Germinal center (tissue), 1 donor: ENCODE data around the gene MYH10.

ENCODE experiments used
- DNase-seq: peaks from one replicate; pipeline ENCODE4 v3.0.0; 2012; ENCODE audit warnings: mixed read lengths, low spot score

MYH10 gene

GRCh38 chr17:8474826-8475225, 155.7 kb downstream of the MYH10 start:
- no peak for DNase-seq

DNA sequence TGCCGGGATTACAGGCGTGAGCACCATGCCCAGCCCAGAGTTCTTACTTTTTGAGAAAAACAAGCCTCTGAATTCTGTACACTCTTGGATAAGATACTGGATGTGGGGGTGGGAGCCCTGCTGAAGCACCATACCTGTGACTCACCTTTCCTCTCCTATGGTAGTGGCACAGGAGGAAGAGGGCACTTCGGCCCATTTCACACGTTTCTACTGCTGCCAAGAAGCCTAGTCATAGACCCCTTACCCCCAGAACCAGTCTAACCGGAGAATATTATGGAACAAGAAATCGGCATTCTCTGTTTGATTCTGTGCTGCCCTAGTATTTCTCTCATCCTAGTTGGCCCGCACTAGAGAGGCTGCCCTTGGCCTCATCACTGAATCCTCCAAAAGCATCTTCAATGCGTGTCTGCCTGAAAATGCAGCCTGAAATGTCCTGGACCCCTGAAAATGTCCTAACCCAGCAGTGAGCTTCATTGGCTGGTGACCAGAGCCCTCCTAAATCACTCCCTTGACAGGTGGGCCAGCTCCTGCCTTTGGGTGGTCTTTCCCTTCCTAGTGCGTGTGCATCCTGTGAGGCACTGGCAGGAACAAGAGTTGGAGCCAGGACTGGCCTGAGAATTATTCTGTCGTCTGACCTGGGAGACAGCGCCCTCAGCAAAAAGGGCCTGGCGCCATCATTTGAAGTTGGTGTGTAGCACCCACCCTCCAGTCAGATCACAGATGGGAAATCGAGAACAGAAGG, 156.9 kb downstream of the MYH10 start:
- DNase-seq = no peak

DNA sequence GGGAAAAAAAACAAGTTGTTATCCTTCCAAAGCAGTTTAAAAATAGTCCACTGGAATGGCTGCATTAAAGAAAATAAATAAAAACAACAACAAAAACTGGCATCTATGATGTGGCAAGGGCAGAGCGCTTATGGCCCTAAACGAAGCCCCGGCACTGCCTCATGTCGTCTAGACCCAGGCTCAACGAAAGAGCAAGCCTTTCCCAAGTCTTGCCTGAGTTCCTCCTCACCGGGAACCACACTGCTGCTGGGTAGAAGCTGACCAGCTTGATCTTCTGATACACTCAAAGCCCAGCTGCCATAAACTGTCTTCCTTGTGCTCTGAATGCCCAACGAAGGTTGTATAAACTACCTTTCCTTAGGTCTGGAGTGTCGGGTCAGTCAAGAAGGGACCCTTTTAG, 157.9 kb downstream of the MYH10 start:
- DNase-seq = no peak

DNA sequence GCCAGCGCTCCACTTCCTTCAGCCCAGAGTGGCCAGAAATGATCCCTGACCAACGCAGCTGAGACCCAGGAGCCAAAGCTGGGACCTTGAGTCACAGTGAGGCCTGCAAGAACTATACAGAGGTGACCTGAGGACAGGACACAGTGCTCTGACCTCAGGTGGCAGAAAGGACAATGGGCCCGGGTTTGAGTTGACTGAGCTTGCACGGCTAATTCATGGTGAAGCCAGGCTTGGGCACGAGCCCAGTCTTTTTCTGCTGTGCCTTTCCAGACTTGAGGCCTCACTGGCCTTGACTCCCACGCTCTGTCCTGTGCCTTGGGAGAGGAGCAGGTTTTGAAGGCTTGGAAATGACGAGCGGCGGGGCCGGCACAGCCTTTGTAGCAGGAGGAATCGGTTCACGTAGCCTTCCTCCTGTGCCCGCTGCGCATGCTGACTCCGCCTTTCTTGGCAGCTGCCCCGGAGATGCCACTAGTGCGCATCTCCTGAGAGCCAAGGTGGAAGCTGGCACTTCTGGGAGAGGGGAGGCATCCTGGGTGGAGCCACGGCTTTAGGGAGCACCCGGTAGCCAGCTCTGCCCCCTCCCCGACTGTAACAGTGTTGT, 160.0 kb downstream of the MYH10 start:
- no peak for DNase-seq

DNA sequence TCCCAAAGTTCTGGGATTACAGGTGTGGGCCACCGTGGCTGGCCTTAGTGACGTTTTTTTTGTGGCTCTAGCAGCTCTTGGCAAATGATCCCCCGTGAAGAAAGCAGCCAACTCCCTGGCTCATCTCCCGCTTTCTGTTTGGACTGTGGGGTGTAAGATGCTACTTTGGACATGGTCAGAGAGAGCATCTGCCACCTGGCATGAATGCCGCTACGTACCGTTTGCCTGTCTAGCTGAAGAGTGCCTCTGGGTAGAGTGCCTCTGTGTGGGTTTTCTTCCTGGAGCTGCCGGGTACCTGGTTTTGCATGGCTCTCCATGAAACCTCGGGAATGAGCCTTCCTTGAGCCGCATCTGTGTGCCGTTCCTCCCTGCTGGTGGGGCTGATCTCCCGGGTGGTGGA, 160.6 kb downstream of the MYH10 start:
- no peak for DNase-seq

DNA sequence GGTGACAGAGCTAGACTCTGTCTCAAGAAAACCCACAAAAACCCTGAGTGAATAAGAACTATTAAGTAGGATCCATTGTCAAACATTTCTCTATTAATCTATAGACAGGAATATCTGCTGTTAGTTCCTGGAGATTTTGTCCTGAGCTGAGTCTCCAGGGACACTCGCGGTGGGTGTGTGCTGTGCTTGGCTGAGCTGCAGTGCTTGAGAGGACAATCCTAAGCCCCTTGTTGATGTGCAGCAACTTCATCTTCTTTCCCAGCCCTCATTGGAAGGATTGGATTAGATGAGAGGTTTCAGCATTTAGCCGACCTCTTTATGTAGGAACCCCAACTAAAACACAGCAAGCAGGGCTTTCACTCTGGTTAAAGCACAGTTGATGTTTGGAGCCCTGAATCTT, 161.5 kb downstream of the MYH10 start:
- no peak for DNase-seq

DNA sequence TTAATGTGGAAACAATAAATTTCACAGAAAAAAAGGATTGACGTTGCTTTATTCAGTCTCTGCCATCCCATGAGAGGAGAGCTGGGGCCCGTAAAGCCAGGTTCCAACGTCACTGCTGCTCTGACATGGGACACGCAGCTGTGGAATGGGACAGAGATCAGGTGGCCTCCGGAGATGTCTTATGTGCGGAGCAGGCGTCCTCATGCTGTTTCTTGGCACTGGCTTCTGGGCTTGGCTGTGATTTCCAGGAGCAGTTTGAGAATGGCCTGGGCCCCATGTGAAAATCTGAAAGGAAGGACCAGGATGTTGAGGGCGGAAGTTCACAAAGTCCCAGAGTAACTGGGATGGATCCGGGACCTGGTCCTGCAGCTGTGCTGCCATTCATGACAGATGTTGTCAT, 162.4 kb downstream of the MYH10 start:
- DNase-seq = no peak

DNA sequence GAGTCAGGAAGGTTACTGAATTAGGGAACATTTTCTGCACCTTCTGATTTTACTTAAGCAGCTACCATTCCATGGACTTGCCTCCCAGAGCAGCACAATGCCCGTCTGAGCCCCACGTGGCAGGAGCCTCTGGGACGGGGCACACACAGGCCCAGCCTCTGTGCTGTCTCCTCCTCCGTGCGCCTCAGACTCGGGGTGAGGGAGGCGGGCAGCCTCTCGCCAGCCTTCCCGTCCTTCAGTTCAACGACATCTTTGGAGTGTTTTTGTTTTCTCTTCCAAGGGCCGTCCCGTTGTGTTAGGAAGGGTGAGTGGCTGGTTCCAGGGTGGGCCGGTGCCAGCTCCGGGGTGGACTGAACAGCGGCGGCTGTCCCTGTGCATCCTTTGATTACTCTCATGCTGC, 163.0 kb downstream of the MYH10 start:
- DNase-seq = no peak

- no peak for DNase-seq
Observed at GRCh38 chr17:8466873-8467272, 163.7 kb downstream of the MYH10 start.

DNA sequence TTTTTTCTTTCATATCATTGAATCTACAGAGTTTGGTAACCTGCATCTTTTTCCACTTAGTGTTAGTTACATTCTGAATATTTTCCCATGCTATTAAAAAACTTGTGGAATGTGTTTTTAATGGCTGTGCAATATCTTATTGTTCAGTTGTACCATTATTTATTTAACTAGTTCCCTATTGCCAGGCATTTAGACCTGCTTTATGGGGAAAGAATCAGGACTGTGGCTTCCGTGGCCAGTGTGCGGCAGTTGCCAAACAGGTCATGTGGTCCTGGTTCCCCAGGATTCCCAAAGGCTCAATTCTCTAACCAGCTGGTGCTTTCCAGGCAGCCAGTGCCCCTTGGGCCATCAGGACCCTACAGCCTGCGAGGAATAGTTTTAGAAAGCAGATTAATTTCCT, 164.1 kb downstream of the MYH10 start:
- no peak for DNase-seq

DNA sequence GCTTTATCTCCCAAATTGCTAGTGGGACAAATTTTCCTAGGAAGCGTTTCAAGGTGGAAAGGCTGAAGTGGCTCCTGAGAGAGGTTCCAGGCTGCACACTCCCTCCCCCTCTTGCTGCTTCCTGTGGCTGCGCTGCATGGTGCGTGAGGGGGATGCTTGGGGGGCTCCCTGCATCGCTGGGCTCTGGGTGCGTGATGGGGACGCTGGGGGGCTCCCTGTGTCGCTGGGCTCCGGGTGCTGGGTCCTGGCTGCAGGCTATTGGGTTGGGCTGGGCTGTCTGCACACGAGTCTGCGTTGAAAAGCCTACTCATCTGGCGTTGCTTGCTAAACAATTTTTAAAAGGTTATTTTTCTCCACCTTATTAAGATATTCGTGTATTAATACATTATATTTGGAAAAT, 164.8 kb downstream of the MYH10 start:
- no peak for DNase-seq

- no peak for DNase-seq
Observed at GRCh38 chr17:8465356-8465755, 165.2 kb downstream of the MYH10 start.

DNA sequence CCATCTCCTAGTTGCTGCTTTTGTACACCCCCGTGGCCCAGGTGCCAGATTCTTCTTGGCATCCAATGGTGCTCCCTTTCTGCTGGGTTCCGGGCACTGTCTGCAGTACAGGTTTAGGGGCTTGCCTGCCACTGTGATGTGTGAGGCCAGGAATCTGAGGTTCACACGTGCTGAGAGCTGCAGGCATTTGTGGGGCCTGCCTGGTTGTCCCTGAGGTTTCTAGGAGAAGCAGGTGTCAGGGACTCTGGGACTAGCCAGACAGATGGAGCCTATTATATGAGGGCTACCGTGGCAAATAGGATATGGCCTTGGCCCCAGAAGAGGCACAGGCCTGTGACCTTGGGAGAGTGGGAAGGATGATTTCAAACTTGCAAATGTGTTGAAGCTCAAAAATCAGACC, 165.6 kb downstream of the MYH10 start:
- no peak for DNase-seq

DNA sequence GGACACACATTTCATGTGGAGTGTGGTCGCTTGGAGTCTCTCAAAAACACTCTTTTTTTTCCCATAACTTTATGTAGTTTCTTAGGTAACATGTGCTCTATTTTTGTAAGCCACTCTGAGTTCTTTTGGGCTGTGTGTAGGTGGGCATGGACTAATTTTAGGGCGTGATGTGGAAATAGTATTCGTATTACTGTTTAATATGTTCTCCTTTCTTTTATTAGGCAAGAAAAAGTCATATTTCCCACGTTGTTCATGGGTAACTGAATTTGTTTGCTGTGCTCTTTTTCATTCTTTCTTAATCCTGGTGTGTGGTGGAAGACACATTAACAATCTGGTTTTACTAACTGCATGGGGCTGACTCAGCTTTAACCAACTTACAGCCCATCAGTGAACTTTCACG, 167.4 kb downstream of the MYH10 start:
- DNase-seq = no peak

GRCh38 chr17:8462564-8462963, 168.0 kb downstream of the MYH10 start:
- DNase-seq = no peak

DNA sequence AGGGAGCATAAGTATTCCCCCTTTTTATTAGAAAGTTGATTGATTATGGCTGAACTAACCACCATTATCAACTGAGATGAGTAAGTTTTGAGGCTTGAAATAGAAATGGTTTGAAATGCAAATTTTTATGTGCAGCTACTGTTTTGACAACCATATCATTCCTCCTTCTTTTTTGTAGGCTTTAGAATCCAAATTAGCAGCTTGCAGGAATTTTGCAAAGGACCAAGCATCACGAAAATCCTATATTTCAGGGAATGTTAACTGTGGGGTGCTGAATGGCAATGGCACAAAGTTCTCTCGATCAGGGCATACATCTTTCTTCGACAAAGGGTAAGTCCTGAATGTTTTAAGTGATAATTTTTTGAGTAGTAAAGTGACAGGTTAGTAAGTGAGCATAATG, 170.7 kb downstream of the MYH10 start:
- no peak for DNase-seq

GRCh38 chr17:8459107-8459506, 171.4 kb downstream of the MYH10 start:
- no peak for DNase-seq

GRCh38 chr17:8458128-8458527, 172.4 kb downstream of the MYH10 start:
- no peak for DNase-seq

- DNase-seq = no peak
Observed at GRCh38 chr17:8455665-8456209, 174.8 kb downstream of the MYH10 start.

DNA sequence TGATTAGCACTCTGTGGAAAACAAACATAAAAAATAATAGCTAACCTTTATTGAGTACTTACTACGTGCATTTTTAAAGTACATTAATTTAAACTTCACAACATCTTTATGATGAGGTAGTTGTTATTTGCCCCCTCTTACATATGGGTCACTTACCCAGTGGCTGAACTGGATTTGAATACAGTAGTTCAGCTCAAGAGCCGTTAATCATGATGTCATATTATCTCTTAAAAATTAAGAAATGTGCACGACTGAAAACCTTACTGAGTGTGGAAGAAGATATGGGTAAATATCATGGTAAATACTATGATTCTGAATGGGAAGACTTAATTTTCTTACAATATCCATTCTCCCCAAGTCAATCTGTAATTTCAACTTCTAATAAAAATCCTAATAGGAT, 177.2 kb downstream of the MYH10 start:
- DNase-seq = no peak

DNA sequence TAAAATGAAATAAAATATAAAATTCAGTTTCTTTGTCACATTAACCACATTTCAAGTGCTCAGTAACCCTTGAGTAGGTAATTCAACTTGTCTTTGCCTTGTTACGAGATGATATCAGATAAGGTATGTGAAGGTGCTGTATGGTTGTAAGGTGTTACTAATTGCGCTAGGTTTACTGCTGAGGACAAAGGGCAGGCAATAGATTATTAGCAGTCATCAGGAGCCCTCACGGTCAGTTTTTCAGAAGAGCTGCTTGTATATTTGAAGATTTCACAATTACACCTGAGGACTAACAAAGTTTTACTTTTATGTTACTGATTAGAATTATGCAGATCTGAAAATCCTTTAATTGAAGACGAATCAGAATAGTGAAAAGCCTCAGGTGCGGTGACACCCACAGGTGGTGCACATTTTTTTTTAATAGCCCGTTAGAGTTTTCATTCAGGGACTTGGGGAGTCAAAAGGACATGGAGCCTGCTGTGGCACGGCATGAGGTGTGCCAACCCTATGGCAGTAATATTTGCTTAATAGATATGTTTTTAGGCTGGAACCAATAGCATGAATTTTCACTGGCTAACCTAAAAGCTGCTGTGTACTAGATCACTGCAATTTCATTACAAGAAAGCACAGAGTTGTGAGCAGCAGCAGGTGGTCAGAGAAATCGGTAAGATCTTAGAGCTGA, 178.5 kb downstream of the MYH10 start:
- no peak for DNase-seq

DNA sequence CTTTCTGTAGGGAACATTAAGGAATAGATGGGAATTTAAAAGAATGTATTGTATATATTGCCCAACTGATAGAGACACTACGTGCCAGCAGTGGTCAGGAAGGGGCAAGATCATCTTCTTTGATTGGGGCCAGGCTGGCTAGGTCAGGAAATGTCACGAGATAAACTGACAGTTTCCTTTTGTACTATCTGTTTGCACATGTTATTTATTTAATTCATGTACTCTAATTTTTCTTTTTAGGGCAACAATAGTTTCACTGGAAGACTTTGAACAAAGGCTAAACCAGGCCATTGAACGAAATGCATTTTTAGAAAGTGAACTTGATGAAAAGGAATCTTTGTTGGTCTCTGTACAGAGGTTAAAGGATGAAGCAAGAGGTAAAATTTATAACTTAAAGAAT, 182.2 kb downstream of the MYH10 start:
- no peak for DNase-seq

GRCh38 chr17:8447799-8448198, 182.7 kb downstream of the MYH10 start:
- no peak for DNase-seq
